ENCODE measurements around the gene DNM1. TPM values are rescaled to one million over a fixed set of nuclear protein-coding genes. Genes with fewer than 3 reads are reported as not detected.
A peak's percentile ranks its signal among the peaks of the same experiment; 100 is the strongest.
"Not testable (repeated sequence)": the region's sequence is repeated elsewhere in the genome, so short reads cannot be mapped to it uniquely, and the experiment has no call there.

DNM1 gene
- total and polyA plus RNA-seq, 4 donors: 44.6 to 410 (median 223) TPM

DNA sequence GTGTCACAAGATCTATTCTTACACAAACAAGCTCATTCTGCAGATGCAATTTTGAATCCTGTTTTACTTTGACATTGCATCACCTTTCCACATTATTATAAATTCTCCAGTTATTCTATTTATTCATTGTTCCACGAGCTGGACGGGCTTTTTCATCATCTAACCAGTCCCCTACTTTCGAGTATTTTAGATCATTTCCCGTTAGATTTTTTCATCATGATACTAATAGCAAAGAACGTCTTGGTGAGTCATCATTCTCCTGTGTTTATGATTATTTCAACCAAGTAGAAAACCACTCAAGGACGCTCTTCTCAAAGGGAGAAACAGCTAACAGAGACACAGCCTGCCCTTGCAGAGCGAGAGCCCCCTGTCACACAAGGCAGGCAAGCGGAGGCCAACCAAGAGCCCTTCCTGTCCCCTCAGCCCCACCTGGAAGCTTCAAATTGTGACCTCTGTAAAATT, 28.0 kb upstream of the DNM1 start:
- no peak for DNase-seq (ENCODE audit: low read depth in 4 of 6, low spot score in 6 of 6)
- WGBS (ENCODE audit: insufficient coverage): 77% methylated on average over 7 of the region's 8 CpGs
- H3K9me3 ChIP-seq (ENCODE audit: control insufficient read depth, insufficient read depth, low read length): no peaks in the 10 kb centered on the region
- H3K27me3 ChIP-seq (ENCODE audit: control insufficient read depth, insufficient read depth, low read length): no peaks in the 10 kb centered on the region
- no peaks in the 10 kb centered on the region for H3K4me1 ChIP-seq (ENCODE audit: control insufficient read depth, insufficient read depth, low read length)
- no peak overlapping the region for H3K27ac ChIP-seq (ENCODE audit: low read depth, low read length)
- no peak overlapping the region for H3K4me3 ChIP-seq (ENCODE audit: low read depth, low read length)
- peaks cover 80% of the 10 kb centered on the region for H3K36me3 ChIP-seq (ENCODE audit: control insufficient read depth, insufficient read depth, low read length)

DNA sequence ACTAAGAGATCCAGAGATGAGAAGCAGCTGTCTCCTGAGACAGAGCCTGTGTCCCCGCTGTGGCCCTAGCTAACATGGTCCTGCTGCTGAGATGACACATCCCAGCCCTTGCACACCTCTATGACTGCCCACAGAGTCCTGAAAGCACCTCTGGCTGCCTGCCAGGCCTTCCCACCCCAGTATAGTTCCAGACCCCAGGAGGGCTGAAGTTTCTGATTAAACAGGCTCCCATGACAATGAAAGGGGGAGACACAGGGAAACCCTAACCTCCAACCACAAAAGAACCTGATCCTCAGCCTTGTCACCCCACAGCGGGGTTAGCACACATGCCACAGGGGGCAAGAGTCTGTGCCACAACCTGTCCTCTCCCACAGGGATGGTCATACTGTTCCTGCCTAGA, 27.5 kb upstream of the DNM1 start:
- Histone ChIP-seq H3K27me3 (ENCODE audit: control insufficient read depth, insufficient read depth, low read length) (no peaks in the 10 kb centered on the region), H3K9me3 (ENCODE audit: control insufficient read depth, insufficient read depth, low read length) (no peaks in the 10 kb centered on the region), H3K36me3 (ENCODE audit: control insufficient read depth, insufficient read depth, low read length) (peaks cover 81% of the 10 kb centered on the region), H3K4me3 (ENCODE audit: low read depth, low read length) (no peak overlapping the region), H3K4me1 (ENCODE audit: control insufficient read depth, insufficient read depth, low read length) (no peaks in the 10 kb centered on the region), H3K27ac (ENCODE audit: low read depth, low read length) (no peak overlapping the region)
- WGBS (ENCODE audit: insufficient coverage): 90% methylated on average over 2 of the region's 2 CpGs
- DNase-seq (ENCODE audit: low read depth in 4 of 6, low spot score in 6 of 6): no peak

DNA sequence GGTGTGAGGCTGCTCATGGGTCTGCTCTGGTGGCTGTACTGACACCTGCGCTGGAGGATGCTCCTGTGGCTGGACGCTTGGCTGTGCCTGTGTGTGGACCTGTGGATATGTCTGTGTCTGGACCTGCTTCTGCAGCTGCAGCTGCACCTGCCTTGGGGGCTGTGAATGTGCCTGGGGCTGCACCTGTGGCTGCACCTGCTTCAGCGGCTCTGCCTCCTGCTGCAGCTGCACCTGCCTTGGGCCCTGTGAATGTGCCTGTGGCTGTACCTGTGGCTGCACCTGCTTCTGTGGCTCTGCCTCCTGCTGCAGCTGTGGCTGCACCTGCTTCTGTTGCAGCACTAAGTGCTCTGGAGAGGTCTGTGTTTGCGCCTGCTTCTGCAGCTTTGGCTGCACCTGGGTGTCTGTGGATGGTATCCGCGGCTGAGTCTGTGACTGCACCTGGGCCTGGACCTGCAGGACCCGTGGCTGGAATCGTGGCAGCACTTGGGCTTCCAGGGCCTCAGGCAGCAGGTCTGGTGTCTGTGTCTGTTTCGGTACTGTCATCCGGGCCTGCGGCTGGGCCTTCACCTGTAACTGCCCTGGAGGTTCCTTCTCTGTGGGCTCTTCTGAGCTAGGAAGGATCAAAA, 24.3 kb upstream of the DNM1 start:
- H3K27me3 ChIP-seq (ENCODE audit: control insufficient read depth, insufficient read depth, low read length): no peaks in the 10 kb centered on the region
- peaks cover 6% of the 10 kb centered on the region for H3K4me1 ChIP-seq (ENCODE audit: control insufficient read depth, insufficient read depth, low read length)
- peaks cover 87% of the 10 kb centered on the region for H3K36me3 ChIP-seq (ENCODE audit: control insufficient read depth, insufficient read depth, low read length)
- H3K4me3 ChIP-seq (ENCODE audit: low read depth, low read length): no peak overlapping the region
- 97% methylated on average over 11 of the region's 11 CpGs for WGBS (ENCODE audit: insufficient coverage)
- H3K27ac ChIP-seq (ENCODE audit: low read depth, low read length): no peak overlapping the region
- no peak for DNase-seq (ENCODE audit: low read depth in 4 of 6, low spot score in 6 of 6)
- no peaks in the 10 kb centered on the region for H3K9me3 ChIP-seq (ENCODE audit: control insufficient read depth, insufficient read depth, low read length)

DNA sequence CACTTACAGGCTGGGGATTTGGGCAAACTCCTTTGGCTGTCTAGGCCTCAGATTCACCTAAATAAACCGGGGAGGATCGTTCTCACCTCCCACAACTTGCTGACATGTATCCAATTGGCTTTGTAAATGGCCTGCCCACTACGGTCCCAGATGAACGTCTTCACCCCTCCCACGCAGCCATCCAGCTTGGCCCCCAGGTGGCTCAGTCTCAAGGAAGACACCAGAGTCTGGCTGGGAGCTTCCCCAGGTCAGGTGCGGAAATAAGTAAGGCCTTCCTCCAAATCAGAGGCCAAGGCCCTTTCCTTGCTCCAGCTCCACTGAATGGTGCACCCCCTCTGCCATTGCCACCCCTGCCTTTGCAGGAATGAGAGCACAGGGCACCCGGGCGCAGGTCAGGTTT, 23.2 kb upstream of the DNM1 start:
- Histone ChIP-seq H3K4me1 (ENCODE audit: control insufficient read depth, insufficient read depth, low read length) (peaks cover 6% of the 10 kb centered on the region), H3K4me3 (ENCODE audit: low read depth, low read length) (no peak overlapping the region), H3K27me3 (ENCODE audit: control insufficient read depth, insufficient read depth, low read length) (no peaks in the 10 kb centered on the region), H3K36me3 (ENCODE audit: control insufficient read depth, insufficient read depth, low read length) (peaks cover 86% of the 10 kb centered on the region), H3K27ac (ENCODE audit: low read depth, low read length) (no peak overlapping the region), H3K9me3 (ENCODE audit: control insufficient read depth, insufficient read depth, low read length) (no peaks in the 10 kb centered on the region)
- WGBS (ENCODE audit: insufficient coverage): 100% methylated on average over 8 of the region's 8 CpGs
- no peak for DNase-seq (ENCODE audit: low read depth in 4 of 6, low spot score in 6 of 6)

DNA sequence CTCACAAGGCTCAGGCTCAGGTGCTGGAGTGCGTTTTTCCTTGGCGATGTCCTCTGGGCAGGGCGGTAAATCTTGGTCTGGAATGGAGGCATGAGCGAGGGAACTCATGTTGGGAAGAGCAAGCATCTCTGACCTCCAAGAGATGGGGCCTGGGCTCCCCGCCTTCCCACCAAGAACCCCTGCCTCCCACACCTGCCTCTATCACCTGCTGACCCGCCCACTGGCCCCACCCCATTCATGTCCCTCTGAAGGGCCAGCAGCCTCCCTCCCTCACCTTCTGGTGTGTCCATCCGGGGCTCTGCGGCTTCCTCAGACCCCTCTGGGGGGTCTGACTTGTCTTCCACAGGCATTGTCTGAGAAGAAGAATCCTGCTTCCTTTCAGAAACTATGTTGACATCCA, 22.7 kb upstream of the DNM1 start:
- 99% methylated on average over 6 of the region's 8 CpGs for WGBS (ENCODE audit: insufficient coverage)
- Histone ChIP-seq H3K9me3 (ENCODE audit: control insufficient read depth, insufficient read depth, low read length) (no peaks in the 10 kb centered on the region), H3K4me1 (ENCODE audit: control insufficient read depth, insufficient read depth, low read length) (peaks cover 6% of the 10 kb centered on the region), H3K4me3 (ENCODE audit: low read depth, low read length) (no peak overlapping the region), H3K36me3 (ENCODE audit: control insufficient read depth, insufficient read depth, low read length) (peaks cover 88% of the 10 kb centered on the region), H3K27ac (ENCODE audit: low read depth, low read length) (no peak overlapping the region), H3K27me3 (ENCODE audit: control insufficient read depth, insufficient read depth, low read length) (no peaks in the 10 kb centered on the region)
- no peak for DNase-seq (ENCODE audit: low read depth in 4 of 6, low spot score in 6 of 6)

DNA sequence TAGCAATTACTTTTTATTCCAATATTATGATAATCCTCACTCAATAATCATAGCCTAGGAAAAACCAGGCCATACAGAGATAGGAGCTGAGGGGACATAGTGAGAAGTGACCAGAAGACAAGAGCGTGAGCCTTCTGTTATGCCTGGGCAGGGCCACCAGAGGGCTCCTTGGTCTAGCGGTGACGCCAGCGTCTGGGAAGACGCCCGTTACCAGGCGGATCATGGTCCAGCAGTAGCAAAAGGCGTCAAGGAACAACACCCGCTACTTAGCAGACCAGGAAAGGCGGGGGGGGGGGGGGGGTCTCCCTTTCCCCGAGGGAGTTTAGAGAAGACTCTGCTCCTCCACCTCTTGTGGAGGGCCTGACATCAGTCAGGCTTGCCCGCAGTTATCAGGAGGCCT, 21.7 kb upstream of the DNM1 start:
- H3K27me3 ChIP-seq (ENCODE audit: control insufficient read depth, insufficient read depth, low read length); H3K9me3 ChIP-seq (ENCODE audit: control insufficient read depth, insufficient read depth, low read length); H3K4me1 ChIP-seq (ENCODE audit: control insufficient read depth, insufficient read depth, low read length); H3K4me3 ChIP-seq (ENCODE audit: low read depth, low read length); H3K27ac ChIP-seq (ENCODE audit: low read depth, low read length): not testable (repeated sequence)
- peaks cover 88% of the 10 kb centered on the region for H3K36me3 ChIP-seq (ENCODE audit: control insufficient read depth, insufficient read depth, low read length)
- WGBS (ENCODE audit: insufficient coverage): 10% methylated on average over 2 of the region's 12 CpGs
- peak in 2 of 6 donors; percentile 48 to 50 for DNase-seq (ENCODE audit: low read depth in 4 of 6, low spot score in 6 of 6)

DNA sequence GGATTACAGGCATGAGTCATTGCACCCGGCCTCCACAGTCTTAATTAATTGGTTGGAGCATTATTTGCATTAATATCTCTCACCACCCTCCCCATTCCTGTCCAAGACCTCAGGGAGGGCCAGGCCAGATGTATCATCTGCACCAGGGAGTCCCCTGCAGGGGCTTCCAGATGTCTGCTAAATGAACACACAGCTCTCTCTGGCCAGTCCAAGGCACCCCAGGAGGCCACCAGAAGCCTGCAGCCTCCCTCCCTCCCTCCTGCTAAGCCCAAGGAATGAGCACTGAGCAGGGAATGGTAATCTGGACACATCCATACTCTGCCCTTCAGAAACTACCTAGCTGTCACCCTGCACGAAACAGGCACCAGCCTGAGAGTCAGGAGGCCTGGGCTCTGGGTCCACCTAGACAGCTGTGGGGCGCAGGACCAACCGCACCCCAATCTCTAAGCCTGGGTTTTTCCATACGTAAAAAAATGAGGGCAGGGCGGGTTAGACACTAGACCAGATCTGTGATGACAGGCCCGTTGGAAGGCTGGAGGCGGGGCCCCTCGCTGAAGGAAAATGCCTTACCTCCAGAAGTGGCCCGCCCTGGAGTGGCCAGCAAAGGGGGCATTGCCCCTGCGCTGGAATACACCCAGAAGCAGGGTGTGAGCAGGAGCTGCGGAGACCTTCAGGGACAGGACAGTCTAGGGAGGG, 20.1 kb upstream of the DNM1 start:
- Histone ChIP-seq H3K4me3 (ENCODE audit: low read depth, low read length) (no peak overlapping the region), H3K27me3 (ENCODE audit: control insufficient read depth, insufficient read depth, low read length) (no peaks in the 10 kb centered on the region), H3K9me3 (ENCODE audit: control insufficient read depth, insufficient read depth, low read length) (no peaks in the 10 kb centered on the region), H3K36me3 (ENCODE audit: control insufficient read depth, insufficient read depth, low read length) (peaks cover 78% of the 10 kb centered on the region), H3K27ac (ENCODE audit: low read depth, low read length) (no peak overlapping the region), H3K4me1 (ENCODE audit: control insufficient read depth, insufficient read depth, low read length) (peaks cover 6% of the 10 kb centered on the region)
- 96% methylated on average over 8 of the region's 12 CpGs for WGBS (ENCODE audit: insufficient coverage)
- no peak for DNase-seq (ENCODE audit: low read depth in 4 of 6, low spot score in 6 of 6)

DNA sequence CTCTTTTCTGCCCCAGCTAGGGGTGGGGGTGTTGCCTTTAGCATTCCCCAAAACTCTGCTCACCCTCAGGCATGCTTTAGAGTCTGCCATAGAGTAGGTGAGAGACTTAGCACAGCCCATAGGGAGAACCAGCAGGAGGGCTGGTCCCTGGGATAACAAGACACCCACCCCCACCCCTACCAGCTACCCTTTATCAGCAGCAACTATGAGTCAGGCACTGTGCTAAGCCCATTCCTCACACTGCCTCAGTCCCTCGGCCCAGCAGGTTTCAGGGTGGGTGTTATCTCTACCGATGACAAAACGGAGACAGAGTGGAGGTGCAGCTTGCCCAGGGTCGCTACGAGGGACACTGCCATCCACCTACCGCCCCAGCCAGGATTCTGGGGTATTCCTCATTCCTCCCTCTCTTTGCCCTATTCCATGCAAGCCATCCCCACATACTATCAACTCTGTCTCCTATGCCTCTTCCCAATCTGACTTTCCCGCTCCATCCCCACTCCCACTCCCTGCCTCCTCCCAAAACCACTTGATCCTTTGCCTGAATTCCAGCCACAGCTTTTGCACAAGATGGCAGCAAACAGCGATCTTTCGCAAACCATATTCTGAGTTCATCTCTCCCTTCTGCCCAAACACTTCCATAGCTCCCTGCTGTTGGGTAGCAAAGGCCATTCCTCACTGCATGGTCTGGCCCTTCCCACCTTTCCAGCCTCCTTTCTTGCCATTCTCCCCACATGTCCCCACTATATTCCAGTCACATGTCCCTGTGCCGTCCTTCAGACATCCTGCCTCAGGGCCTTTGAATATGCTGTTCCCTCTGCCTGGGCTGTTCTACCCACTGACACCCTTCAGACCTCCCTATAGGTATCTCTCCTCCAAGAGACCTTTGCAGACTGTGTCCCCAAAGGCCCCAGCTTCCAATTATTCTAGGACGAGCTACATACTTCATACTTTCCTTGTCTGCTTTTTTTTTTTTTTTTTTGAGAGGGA, 16.9 kb upstream of the DNM1 start:
- Histone ChIP-seq H3K4me1 (ENCODE audit: control insufficient read depth, insufficient read depth, low read length) (peaks cover 19% of the 10 kb centered on the region), H3K27me3 (ENCODE audit: control insufficient read depth, insufficient read depth, low read length) (no peaks in the 10 kb centered on the region), H3K4me3 (ENCODE audit: low read depth, low read length) (no peak overlapping the region), H3K36me3 (ENCODE audit: control insufficient read depth, insufficient read depth, low read length) (peaks cover 75% of the 10 kb centered on the region), H3K9me3 (ENCODE audit: control insufficient read depth, insufficient read depth, low read length) (no peaks in the 10 kb centered on the region), H3K27ac (ENCODE audit: low read depth, low read length) (no peak overlapping the region)
- WGBS (ENCODE audit: insufficient coverage): 95% methylated on average over 10 of the region's 11 CpGs
- DNase-seq (ENCODE audit: low read depth in 4 of 6, low spot score in 6 of 6): no peak

DNA sequence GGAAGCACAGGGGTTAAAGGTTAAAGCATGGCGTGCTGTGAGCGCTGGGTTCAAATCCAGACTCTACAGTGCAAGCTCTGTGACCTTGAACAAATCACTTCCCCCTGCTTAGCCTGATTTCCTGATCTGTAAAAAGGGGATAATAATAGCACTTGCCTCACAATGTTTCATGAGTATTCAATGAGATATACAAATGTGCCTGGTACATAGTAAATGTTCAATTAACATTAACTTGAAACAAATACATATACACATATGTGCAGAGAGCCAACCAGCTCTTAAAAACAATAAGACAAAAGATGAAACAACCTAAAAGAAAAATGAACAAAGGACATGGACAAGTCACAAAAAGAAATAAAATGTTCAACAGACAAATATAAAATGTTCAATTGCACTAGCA, 15.8 kb upstream of the DNM1 start:
- no peak for DNase-seq (ENCODE audit: low read depth in 4 of 6, low spot score in 6 of 6)
- Histone ChIP-seq H3K9me3 (ENCODE audit: control insufficient read depth, insufficient read depth, low read length) (no peaks in the 10 kb centered on the region), H3K4me3 (ENCODE audit: low read depth, low read length) (no peak overlapping the region), H3K36me3 (ENCODE audit: control insufficient read depth, insufficient read depth, low read length) (peaks cover 72% of the 10 kb centered on the region), H3K27me3 (ENCODE audit: control insufficient read depth, insufficient read depth, low read length) (no peaks in the 10 kb centered on the region), H3K27ac (ENCODE audit: low read depth, low read length) (no peak overlapping the region), H3K4me1 (ENCODE audit: control insufficient read depth, insufficient read depth, low read length) (peaks cover 26% of the 10 kb centered on the region)
- no CpG with 5 or more reads among the region's 2 CpGs for WGBS (ENCODE audit: insufficient coverage)
